ENCODE measurements around the gene ITGA8. TPM values are rescaled to one million over a fixed set of nuclear protein-coding genes. Genes with fewer than 3 reads are reported as not detected.

Gene ITGA8
- total and polyA plus RNA-seq, 2 donors (not counting 1 experiment from before 2014, with no cell fraction given): not detected

- peaks cover 0 to 6% (median 0%) of the 10 kb centered on the region in 3 donors for H3K9me3 ChIP-seq (ENCODE audit: control extremely low read depth in 1 of 3, control insufficient read depth in 2 of 3, insufficient read depth in 1 of 3, low read length in 2 of 3)
- no peak overlapping the region for H2AFZ ChIP-seq (ENCODE audit: insufficient read depth, low read depth, low read length, poor library complexity, severe bottlenecking)
- H3K27me3 ChIP-seq (replicated peaks in 1 of 4; ENCODE audit: control extremely low read depth in 1 of 4, control insufficient read depth in 3 of 4, insufficient read depth in 4 of 4, low read length in 3 of 4): no peaks in the 10 kb centered on the region
- no peaks in the 10 kb centered on the region for H3K4me1 ChIP-seq (ENCODE audit: control insufficient read depth in 2 of 2, insufficient read depth in 2 of 2, low read length in 2 of 2)
- no peak overlapping the region for H3K4me2 ChIP-seq (replicated peaks; ENCODE audit: low read depth, low read length, poor library complexity, severe bottlenecking)
- no peak overlapping the region for H3K4me3 ChIP-seq (ENCODE audit: control extremely low read depth in 1 of 5, extremely low read depth in 1 of 5, insufficient read depth in 1 of 5, low read depth in 2 of 5, low read length in 4 of 5)
- Mint-ChIP-seq H3K4me1 (no peaks in the 10 kb centered on the region), H3K4me3 (no peak overlapping the region), H3K27ac (no peak overlapping the region), H3K27me3 (no peaks in the 10 kb centered on the region), H3K9me3 (ENCODE audit: insufficient read depth) (peaks cover 2% of the 10 kb centered on the region)
- no peaks in the 10 kb centered on the region for H3K79me2 ChIP-seq (ENCODE audit: control insufficient read depth, insufficient read depth, low read length)
- ChIA-PET CTCF (no interaction called here), POLR2A (no interaction called here)
- H4K20me1 ChIP-seq (ENCODE audit: control insufficient read depth, insufficient read depth, low read length, poor library complexity, severe bottlenecking): no peaks in the 10 kb centered on the region
- intact Hi-C loops (cut with micrococcal nuclease): no loop called here
- TF ChIP-seq EZH2 (IDR thresholded peaks at IDR 0.05; ENCODE audit: borderline replicate concordance, insufficient read depth, low read depth, low read length, poor library complexity, severe bottlenecking): no peak
- TF ChIP-seq, protein P1, sequence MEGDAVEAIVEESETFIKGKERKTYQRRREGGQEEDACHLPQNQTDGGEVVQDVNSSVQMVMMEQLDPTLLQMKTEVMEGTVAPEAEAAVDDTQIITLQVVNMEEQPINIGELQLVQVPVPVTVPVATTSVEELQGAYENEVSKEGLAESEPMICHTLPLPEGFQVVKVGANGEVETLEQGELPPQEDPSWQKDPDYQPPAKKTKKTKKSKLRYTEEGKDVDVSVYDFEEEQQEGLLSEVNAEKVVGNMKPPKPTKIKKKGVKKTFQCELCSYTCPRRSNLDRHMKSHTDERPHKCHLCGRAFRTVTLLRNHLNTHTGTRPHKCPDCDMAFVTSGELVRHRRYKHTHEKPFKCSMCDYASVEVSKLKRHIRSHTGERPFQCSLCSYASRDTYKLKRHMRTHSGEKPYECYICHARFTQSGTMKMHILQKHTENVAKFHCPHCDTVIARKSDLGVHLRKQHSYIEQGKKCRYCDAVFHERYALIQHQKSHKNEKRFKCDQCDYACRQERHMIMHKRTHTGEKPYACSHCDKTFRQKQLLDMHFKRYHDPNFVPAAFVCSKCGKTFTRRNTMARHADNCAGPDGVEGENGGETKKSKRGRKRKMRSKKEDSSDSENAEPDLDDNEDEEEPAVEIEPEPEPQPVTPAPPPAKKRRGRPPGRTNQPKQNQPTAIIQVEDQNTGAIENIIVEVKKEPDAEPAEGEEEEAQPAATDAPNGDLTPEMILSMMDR (IDR thresholded peaks at IDR 0.05): no peak
- H3K27ac ChIP-seq (ENCODE audit: low read length in 2 of 2): no peak overlapping the region
- no peaks in the 10 kb centered on the region for H3K36me3 ChIP-seq (replicated peaks in 1 of 2; ENCODE audit: control extremely low read depth in 1 of 2, control insufficient read depth in 1 of 2, extremely low read depth in 1 of 2, insufficient read depth in 2 of 2, low read length in 1 of 2)
- WGBS (ENCODE audit: insufficient coverage): 92% methylated on average over 3 of the region's 5 CpGs
- ATAC-seq (ENCODE audit: low read depth) (no peak), DNase-seq (no peak)
- no peak overlapping the region for H3K9ac ChIP-seq (ENCODE audit: low read length)
Observed at GRCh38 chr10:15546606-15547005, 173.1 kb downstream of the ITGA8 start.

GRCh38 chr10:15545884-15546283 is 173.8 kb downstream of the ITGA8 start:
- Histone ChIP-seq H3K36me3 (replicated peaks in 1 of 2; ENCODE audit: control extremely low read depth in 1 of 2, control insufficient read depth in 1 of 2, extremely low read depth in 1 of 2, insufficient read depth in 2 of 2, low read length in 1 of 2) (no peaks in the 10 kb centered on the region), H4K20me1 (ENCODE audit: control insufficient read depth, insufficient read depth, low read length, poor library complexity, severe bottlenecking) (no peaks in the 10 kb centered on the region), H3K27ac (ENCODE audit: low read length in 2 of 2) (no peak overlapping the region), H3K79me2 (ENCODE audit: control insufficient read depth, insufficient read depth, low read length) (no peaks in the 10 kb centered on the region), H2AFZ (ENCODE audit: insufficient read depth, low read depth, low read length, poor library complexity, severe bottlenecking) (no peak overlapping the region), H3K4me1 (ENCODE audit: control insufficient read depth in 2 of 2, insufficient read depth in 2 of 2, low read length in 2 of 2) (no peaks in the 10 kb centered on the region), H3K9ac (ENCODE audit: low read length) (no peak overlapping the region), H3K4me3 (ENCODE audit: control extremely low read depth in 1 of 5, extremely low read depth in 1 of 5, insufficient read depth in 1 of 5, low read depth in 2 of 5, low read length in 4 of 5) (no peak overlapping the region), H3K9me3 (ENCODE audit: control extremely low read depth in 1 of 3, control insufficient read depth in 2 of 3, insufficient read depth in 1 of 3, low read length in 2 of 3) (peaks cover 0 to 6% (median 0%) of the 10 kb centered on the region in 3 donors), H3K27me3 (replicated peaks in 1 of 4; ENCODE audit: control extremely low read depth in 1 of 4, control insufficient read depth in 3 of 4, insufficient read depth in 4 of 4, low read length in 3 of 4) (no peaks in the 10 kb centered on the region), H3K4me2 (replicated peaks; ENCODE audit: low read depth, low read length, poor library complexity, severe bottlenecking) (no peak overlapping the region)
- Mint-ChIP-seq H3K9me3 (ENCODE audit: insufficient read depth) (peaks cover 2% of the 10 kb centered on the region), H3K27ac (no peak overlapping the region), H3K27me3 (no peaks in the 10 kb centered on the region), H3K4me3 (no peak overlapping the region), H3K4me1 (no peaks in the 10 kb centered on the region)
- TF ChIP-seq, protein P1 (IDR thresholded peaks at IDR 0.05): no peak
- no peak for TF ChIP-seq EZH2 (IDR thresholded peaks at IDR 0.05; ENCODE audit: borderline replicate concordance, insufficient read depth, low read depth, low read length, poor library complexity, severe bottlenecking)
- 88% methylated on average over 3 of the region's 4 CpGs for WGBS (ENCODE audit: insufficient coverage)
- no peak for DNase-seq
- ChIA-PET CTCF (no interaction called here), POLR2A (no interaction called here)
- intact Hi-C loops (cut with micrococcal nuclease): no loop called here
- ATAC-seq (ENCODE audit: low read depth): no peak
